GM23338 (cell line): ENCODE data around the gene NUP98. TPM values are rescaled to one million over a fixed set of nuclear protein-coding genes. Genes with fewer than 3 reads are reported as not detected.

ENCODE experiments used
- ATAC-seq: fragments of 200-7000 bp; cut with Tn5 transposase; 3 replicates; pipeline ENCODE4 v1.9.1; 2020
- DNase-seq: peaks from one replicate; pipeline ENCODE4 v3.0.0-alpha.2; 2015; ENCODE audit warnings: low spot score
- H2AFZ ChIP-seq: fragments of 200-600 bp; sonication (generic); 2 replicates; pipeline ENCODE4 v1.8.0; 2016; ENCODE audit warnings: antibody characterized with exemption, mild to moderate bottlenecking, moderate library complexity
- H3F3A ChIP-seq: fragments of 200-600 bp; sonication (generic); replicated peaks from 2 replicates; pipeline ENCODE4 v1.8.0; 2017; ENCODE audit warnings: antibody characterized with exemption, mixed run types, low read depth
- H3K27ac ChIP-seq: fragments of 200-600 bp; sonication (generic); 2 replicates; pipeline ENCODE4 v1.6.1; 2016; ENCODE audit warnings: low read depth
- H3K27me3 ChIP-seq: fragments of 200-600 bp; sonication (generic); 2 replicates; pipeline ENCODE4 v1.8.0; 2016; ENCODE audit warnings: mild to moderate bottlenecking, mixed run types, moderate library complexity; ENCODE audit not compliant: insufficient read depth
- H3K36me3 ChIP-seq: fragments of 200-600 bp; sonication (generic); 2 replicates; pipeline ENCODE4 v1.8.0; 2016; ENCODE audit warnings: mild to moderate bottlenecking; ENCODE audit not compliant: insufficient read depth
- H3K4me1 ChIP-seq: fragments of 200-600 bp; sonication (generic); 2 replicates; pipeline ENCODE4 v1.8.0; 2016; ENCODE audit warnings: mild to moderate bottlenecking, moderate library complexity; ENCODE audit not compliant: insufficient read depth
- H3K4me2 ChIP-seq: fragments of 200-600 bp; sonication (generic); 2 replicates; pipeline ENCODE4 v1.7.1; 2017; ENCODE audit warnings: mixed run types
- H3K4me3 ChIP-seq: fragments of 200-600 bp; sonication (generic); 2 replicates; pipeline ENCODE4 v1.6.1; 2016; ENCODE audit warnings: mixed run types
- H3K79me2 ChIP-seq: fragments of 200-600 bp; sonication (generic); replicated peaks from 2 replicates; pipeline ENCODE4 v1.8.0; 2017; ENCODE audit warnings: mild to moderate bottlenecking; ENCODE audit not compliant: insufficient read depth
- H3K9me2 ChIP-seq: fragments of 200-600 bp; sonication (generic); 2 replicates; pipeline ENCODE4 v1.8.0; 2017; ENCODE audit not compliant: insufficient read depth
- H4K20me1 ChIP-seq: fragments of 200-600 bp; sonication (generic); replicated peaks from 2 replicates; pipeline ENCODE4 v1.8.0; 2017; ENCODE audit warnings: mild to moderate bottlenecking; ENCODE audit not compliant: insufficient read depth
- H3K27ac Mint-ChIP-seq: 2 replicates; pipeline ENCODE4 v1.8.0; 2020; ENCODE audit warnings: inconsistent platforms, mild to moderate bottlenecking, moderate library complexity, mixed read lengths
- H3K27me3 Mint-ChIP-seq: 3 replicates; pipeline ENCODE4 v1.8.0; 2022; ENCODE audit warnings: low read depth, mild to moderate bottlenecking, moderate library complexity, mixed read lengths, inconsistent platforms; ENCODE audit not compliant: insufficient read depth, poor library complexity
- H3K36me3 Mint-ChIP-seq: 3 replicates; pipeline ENCODE4 v1.8.0; 2021; ENCODE audit warnings: low read depth, mild to moderate bottlenecking, inconsistent platforms, moderate library complexity, mixed read lengths
- H3K4me1 Mint-ChIP-seq: 3 replicates; pipeline ENCODE4 v1.8.0; 2020; ENCODE audit warnings: mild to moderate bottlenecking, inconsistent platforms, mixed read lengths
- H3K4me3 Mint-ChIP-seq: 3 replicates; pipeline ENCODE4 v1.8.0; 2021; ENCODE audit warnings: moderate library complexity, mild to moderate bottlenecking, inconsistent platforms, mixed read lengths
- H3K9me3 Mint-ChIP-seq: 3 replicates; pipeline ENCODE4 v1.8.0; 2020; ENCODE audit warnings: moderate library complexity, mild to moderate bottlenecking, inconsistent platforms, mixed read lengths
- CREB1 ChIP-seq: fragments of 250-450 bp; sonication (Bioruptor Pico); IDR thresholded peaks from 2 replicates; pipeline ENCODE4 v1.5.0; 2020; ENCODE audit warnings: low read depth, mild to moderate bottlenecking, moderate library complexity
- EZH2 ChIP-seq: fragments of 200-600 bp; sonication (generic); IDR thresholded peaks from one replicate; pipeline ENCODE4 v1.8.0; 2017; ENCODE audit warnings: antibody characterized with exemption, mild to moderate bottlenecking, low read depth; ENCODE audit not compliant: unreplicated experiment
- EZH2phosphoT487 ChIP-seq: fragments of 200-600 bp; sonication (generic); IDR thresholded peaks from one replicate; pipeline ENCODE4 v1.8.1; 2018; ENCODE audit warnings: antibody characterized with exemption; ENCODE audit not compliant: unreplicated experiment
- JUNB ChIP-seq: IDR thresholded peaks from one replicate; pipeline ENCODE4 v1.6.1; 2016; ENCODE audit warnings: antibody characterized with exemption; ENCODE audit not compliant: unreplicated experiment
- NANOG ChIP-seq: IDR thresholded peaks from 2 replicates; pipeline ENCODE4 v1.6.1; 2016; ENCODE audit warnings: antibody characterized with exemption, borderline replicate concordance
- POLR2AphosphoS5 ChIP-seq: IDR thresholded peaks from 2 replicates; pipeline ENCODE4 v1.6.1; 2016; ENCODE audit warnings: antibody characterized with exemption, low read depth
- STAT1 ChIP-seq: IDR thresholded peaks from one replicate; pipeline ENCODE4 v1.6.1; 2016; ENCODE audit warnings: antibody characterized with exemption; ENCODE audit not compliant: unreplicated experiment
- ZNF114 ChIP-seq: fragments of 250-450 bp; sonication (Bioruptor Pico); IDR thresholded peaks from 2 replicates; pipeline ENCODE4 v1.5.0; 2020; ENCODE audit warnings: mild to moderate bottlenecking, moderate library complexity
- ZNF462 ChIP-seq: fragments of 250-450 bp; sonication (Bioruptor Pico); IDR thresholded peaks from 2 replicates; pipeline ENCODE4 v1.5.0; 2020; ENCODE audit warnings: mild to moderate bottlenecking, moderate library complexity
- polyA plus RNA-seq: library from polyadenylated mRNA; unstranded; fragments of >200 nt; fragmentation: Nextera tagmentation; extraction: Ambion mirVana; gene quantifications from 2 replicates; pipeline ENCODE4 v1.2.1, GENCODE V29; 2016
- total RNA-seq: library from RNA; depleted of rRNA; stranded (reverse); fragments of >200 nt; shearing (Covaris generic); gene quantifications from 2 replicates; pipeline ENCODE4 v1.2.3, GENCODE V29; 2014
- TF ChIP-seq, protein P1 (sequence below), 2 experiments: fragments of 200-600 bp in 1 of 2; sonication (generic) in 1 of 2; conservative IDR thresholded peaks; 2 replicates each; pipeline versions ENCODE4 v1.5.1 to v1.6.1; 2016 to 2017; ENCODE audit warnings: antibody characterized with exemption in 2 of 2, low read depth in 2 of 2, mild to moderate bottlenecking in 2 of 2, moderate library complexity in 1 of 2
- TF ChIP-seq, protein P2 (sequence below): IDR thresholded peaks from 2 replicates; pipeline ENCODE4 v1.6.1; 2016; ENCODE audit warnings: antibody characterized with exemption

Gene NUP98
- total and polyA plus RNA-seq, 2 experiments from 2014 or later: 23.9 to 174 TPM

DNA sequence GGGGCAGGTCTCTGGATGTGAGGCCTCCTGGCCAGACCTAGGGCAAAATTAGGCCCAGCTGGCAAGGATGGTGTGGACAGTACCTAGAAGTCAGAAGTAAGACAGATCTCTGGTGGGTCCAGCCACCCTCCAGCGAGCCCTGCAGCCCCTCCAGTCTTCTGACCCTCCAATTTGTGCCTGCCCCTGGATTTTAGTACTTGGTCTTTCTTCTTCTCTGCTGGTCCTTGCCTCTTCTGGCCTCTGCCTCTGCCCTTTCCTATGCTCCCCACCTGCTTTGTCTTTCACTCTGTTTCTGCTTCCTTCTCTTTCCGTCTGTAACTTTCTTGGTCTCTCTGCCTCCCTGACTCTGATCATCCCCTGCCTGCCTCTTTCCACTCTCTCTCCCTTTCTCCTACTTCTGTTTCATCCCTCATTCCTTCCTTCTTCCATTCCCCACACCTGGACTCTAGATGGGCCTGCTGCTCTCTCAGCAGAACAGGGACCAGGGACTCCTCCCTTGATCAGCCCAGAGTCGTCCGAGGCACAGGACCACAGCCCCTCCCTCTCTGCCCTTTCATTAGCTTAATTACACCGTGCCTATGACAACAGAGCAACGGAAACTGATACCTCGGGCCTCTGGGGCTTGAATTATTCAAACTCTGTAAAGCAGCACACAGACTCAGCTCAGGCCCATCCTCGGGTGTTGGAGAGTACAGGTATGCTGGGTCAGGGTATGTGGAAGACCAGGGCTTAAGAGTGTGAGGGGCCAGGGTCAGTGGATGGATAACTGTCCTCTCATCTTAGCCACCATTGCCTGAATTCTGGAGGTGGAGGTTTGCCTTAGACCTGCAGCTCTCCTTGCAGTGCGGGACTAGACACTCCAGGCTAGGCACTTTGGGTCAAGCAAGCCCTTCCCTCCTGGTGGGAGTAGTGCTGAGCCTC lies 125.8 kb downstream of the NUP98 start, which contains the start of gene CHRNA10 (continued):
- no peak for TF ChIP-seq ZNF114
- no peak for TF ChIP-seq JUNB
- TF ChIP-seq POLR2AphosphoS5: no peak
- no peak for TF ChIP-seq NANOG
- no peak for TF ChIP-seq CREB1 (CRISPR knock-in tag)
- TF ChIP-seq STAT1: no peak

GRCh38 chr11:3669742-3670183 lies 127.6 kb downstream of the NUP98 start:
- no peaks in the 10 kb centered on the region for H3K4me1 ChIP-seq
- ATAC-seq: no peak

More at GRCh38 chr11:3669742-3670183, 127.6 kb downstream of the NUP98 start:
- Histone ChIP-seq H3K9me2 (no peaks in the 10 kb centered on the region), H3K27ac (no peak overlapping the region), H3K4me3 (no peak overlapping the region), H2AFZ (no peak overlapping the region), H3K36me3 (peaks cover 5% of the 10 kb centered on the region; the same call in 1 of the 2 replicates), H3K79me2 (no peaks in the 10 kb centered on the region), H4K20me1 (no peaks in the 10 kb centered on the region; the same call in 1 of the 2 replicates), H3K4me2 (no peak overlapping the region), H3F3A (no peaks in the 10 kb centered on the region), H3K27me3 (no peaks in the 10 kb centered on the region)
- Mint-ChIP-seq H3K27ac (no peak overlapping the region), H3K36me3 (peaks cover 48% of the 10 kb centered on the region), H3K27me3 (peaks cover 4% of the 10 kb centered on the region), H3K4me3 (no peak overlapping the region), H3K9me3 (no peaks in the 10 kb centered on the region), H3K4me1 (peaks cover 8% of the 10 kb centered on the region)
- DNase-seq: no peak
- TF ChIP-seq STAT1: no peak
- no peak for TF ChIP-seq EZH2phosphoT487
- TF ChIP-seq ZNF462 (CRISPR knock-in tag): no peak
- TF ChIP-seq EZH2: no peak
- no peak for TF ChIP-seq POLR2AphosphoS5
- TF ChIP-seq, protein P1, sequence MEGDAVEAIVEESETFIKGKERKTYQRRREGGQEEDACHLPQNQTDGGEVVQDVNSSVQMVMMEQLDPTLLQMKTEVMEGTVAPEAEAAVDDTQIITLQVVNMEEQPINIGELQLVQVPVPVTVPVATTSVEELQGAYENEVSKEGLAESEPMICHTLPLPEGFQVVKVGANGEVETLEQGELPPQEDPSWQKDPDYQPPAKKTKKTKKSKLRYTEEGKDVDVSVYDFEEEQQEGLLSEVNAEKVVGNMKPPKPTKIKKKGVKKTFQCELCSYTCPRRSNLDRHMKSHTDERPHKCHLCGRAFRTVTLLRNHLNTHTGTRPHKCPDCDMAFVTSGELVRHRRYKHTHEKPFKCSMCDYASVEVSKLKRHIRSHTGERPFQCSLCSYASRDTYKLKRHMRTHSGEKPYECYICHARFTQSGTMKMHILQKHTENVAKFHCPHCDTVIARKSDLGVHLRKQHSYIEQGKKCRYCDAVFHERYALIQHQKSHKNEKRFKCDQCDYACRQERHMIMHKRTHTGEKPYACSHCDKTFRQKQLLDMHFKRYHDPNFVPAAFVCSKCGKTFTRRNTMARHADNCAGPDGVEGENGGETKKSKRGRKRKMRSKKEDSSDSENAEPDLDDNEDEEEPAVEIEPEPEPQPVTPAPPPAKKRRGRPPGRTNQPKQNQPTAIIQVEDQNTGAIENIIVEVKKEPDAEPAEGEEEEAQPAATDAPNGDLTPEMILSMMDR (conservative IDR thresholded peaks at IDR 0.05; ENCODE audit: low read depth in 2 of 2): no peak
- TF ChIP-seq, protein P2, sequence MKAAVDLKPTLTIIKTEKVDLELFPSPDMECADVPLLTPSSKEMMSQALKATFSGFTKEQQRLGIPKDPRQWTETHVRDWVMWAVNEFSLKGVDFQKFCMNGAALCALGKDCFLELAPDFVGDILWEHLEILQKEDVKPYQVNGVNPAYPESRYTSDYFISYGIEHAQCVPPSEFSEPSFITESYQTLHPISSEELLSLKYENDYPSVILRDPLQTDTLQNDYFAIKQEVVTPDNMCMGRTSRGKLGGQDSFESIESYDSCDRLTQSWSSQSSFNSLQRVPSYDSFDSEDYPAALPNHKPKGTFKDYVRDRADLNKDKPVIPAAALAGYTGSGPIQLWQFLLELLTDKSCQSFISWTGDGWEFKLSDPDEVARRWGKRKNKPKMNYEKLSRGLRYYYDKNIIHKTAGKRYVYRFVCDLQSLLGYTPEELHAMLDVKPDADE: no peak
- TF ChIP-seq CREB1 (CRISPR knock-in tag): no peak
